HG02588 (cell line): Measurements from ENCODE around the gene RRP9.

Experiments used
- ATAC-seq: cut with Tn5 transposase; IDR thresholded peaks from one replicate; pipeline ENCODE4 v1.9.1; 2021; ENCODE audit warnings: mild to moderate bottlenecking, moderate library complexity; ENCODE audit not compliant: unreplicated experiment

RRP9 gene

DNA sequence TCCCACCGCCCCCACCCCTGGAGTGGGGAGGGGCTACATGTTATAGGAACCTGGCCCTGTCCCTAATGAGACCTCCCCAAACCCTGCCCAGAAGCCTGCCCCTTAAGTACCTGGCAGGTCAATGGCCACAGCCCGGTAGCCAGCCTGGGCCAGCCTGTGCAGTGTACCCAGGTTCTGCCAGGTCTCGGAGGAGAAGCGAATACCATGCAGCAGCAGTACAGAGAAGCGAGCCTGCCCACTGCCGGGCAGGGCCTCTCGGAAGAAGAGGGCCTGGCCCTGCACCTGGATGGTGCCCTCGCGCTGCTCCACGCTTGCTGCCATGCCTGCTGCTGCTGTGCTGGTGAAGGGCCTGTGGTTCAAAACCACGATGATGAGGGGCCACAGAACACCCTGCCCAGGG lies 29.6 kb upstream of the RRP9 start:
- no peak for ATAC-seq

DNA sequence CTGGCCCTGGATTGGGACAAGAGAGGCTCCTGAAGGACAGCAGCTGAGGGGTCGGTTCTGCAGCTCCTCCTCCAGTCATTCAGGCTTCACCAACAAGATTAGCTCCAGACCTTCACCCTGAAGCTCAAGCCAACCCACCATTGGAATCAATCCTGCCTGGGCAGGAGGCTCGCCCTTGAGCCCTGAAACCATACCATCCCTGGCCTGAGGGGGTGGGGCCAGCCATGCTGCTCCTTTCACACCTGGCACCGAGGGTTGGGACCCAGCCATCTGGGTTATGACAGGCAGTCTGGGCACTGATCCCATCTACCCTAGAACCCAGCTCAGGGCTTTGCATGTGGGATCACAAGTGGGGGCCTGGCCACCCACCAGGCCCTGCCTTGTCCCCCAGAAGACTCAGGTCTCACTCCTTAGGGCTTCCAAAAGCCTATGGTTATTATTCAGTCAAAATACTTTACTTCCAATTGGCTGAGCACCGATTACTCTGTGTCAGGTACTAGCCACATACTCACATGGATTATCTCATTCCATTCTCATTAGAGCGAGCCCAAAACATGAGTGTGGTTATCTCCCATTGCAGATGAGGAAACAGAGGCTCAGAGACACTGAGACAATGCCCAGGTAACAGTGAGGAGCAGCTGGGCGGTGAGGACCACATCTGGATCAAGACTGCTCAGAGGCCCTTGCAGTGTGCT lies 29.0 kb upstream of the RRP9 start:
- no peak for ATAC-seq

DNA sequence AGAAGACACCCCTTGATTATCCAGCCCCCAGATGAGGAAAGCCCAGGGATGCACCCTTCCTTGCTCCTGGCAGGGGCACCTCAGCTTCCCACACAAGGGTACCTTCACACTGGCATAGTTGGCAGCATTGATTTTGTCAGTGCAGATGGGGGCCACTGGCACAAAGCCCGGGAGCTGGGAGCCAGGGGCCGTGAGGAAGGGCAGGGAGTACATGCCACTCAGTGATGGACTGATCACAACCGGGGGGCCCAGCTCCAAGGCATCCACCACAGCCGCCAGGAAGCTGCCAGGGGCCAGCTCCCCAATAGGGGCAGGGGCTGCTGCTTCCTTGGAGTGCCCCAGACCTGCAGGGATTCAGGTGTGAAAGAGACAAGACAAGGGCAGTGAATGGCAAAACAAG lies 28.1 kb upstream of the RRP9 start:
- no peak for ATAC-seq

DNA sequence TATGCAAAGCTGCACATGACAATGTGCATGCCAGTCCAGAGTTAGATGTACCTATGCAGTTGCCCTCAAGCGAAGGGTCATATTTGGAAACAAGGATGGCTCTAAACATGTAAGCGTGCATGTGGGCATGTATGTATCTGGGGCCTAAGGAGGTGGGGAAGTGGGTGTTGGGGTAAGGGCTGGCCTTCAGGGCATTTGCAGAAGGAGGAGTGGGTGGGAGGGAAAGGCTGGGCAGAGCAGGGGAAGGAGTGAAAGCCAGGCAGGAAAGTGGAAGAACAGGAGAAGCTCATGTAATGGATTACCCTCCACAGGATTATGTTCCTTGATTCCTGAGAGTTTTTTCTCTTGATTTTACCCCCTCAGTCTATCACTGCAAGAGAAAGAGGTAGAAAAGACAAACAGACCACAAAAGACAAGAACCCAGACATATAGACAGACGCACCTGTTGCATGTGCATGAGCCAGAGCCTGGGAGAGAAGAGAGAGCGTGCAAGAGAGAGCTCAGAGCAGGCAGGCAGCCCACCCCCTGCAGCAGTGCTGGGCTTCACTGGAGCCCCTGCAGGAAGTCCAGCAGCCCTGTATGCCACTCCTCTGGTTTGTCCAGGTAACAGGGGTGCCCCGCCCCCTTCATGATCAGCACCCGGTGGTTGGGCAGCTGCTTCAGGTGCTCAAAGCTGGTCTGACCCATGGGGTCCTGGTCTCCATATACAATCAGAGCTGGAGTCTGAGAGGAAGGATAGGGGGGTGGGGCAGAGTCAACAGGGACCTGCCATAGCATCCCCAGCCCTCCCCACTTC lies 27.4 kb upstream of the RRP9 start:
- ATAC-seq = no peak

DNA sequence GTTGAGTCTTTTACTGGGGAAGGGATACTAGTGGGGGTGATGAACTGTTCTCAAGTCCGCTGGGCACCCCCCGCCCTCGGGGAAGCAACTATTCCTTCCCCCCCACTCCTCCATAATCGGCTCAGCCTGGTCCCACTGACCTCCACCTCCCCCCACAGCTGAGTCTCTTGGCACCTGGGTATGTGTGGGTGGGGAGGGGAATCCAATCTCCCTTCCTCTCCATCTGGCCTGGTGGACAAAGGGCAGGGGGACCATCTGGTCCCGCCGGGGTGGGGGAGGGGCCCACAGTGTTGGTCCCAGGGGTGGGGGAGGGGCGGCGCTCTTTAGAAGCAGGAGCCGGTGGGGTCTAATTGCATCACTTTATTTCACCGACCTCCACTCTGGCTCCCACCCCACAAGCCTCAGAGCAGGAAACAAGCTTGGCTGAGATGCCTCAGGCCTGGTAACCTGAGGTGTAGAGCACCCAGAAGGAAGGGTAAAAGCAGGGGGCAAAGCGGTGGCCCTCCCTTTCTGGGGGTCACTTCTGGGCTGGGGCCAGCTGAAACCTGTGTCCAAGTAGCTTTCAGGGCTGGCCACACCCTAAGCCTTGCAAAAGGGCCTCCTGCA lies 26.6 kb upstream of the RRP9 start:
- ATAC-seq = no peak

DNA sequence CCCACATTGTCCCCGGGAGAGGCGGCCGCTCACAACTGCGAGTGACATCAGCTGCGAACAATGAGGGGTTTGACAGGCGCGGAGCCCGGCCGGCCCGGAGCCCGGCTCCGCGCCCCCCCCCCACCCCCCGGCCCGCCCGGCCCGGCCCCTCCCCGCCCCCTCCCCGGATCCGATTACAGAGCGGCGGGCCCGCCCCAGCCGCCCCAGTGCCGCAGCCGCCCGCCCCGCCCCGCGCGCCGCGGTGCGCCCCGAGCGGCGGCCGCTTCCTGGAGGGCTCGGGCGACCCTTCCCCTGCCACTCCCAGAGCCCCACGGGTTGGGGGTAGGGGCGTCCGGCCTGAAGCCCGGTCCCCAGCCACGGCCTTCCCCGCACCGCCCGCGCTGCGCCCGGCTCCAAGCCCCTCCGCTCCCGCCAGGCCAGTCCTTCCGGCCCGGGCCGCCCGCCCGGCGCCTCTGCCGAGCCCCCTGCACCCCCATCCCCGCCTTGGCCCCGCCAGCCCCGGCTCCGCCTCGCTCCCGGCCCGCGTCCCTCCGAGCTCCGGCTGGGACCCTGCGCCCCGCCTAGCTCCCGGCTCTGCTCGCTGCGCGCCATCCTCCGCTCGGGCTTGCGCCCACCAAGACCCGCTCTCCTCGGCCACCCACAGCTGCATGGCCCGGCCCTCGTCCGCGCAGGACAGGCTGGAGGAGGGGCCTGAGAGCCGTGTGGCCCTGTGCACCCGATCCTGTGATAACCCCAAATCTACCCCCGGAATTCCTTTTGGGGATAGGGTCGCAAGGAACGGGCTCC lies 25.9 kb upstream of the RRP9 start, which contains the start of gene PCBP4:
Gene PCBP4, minus strand, starts transcription at position 71 of the 786 bp plus-strand sequence. CDS start 6,214 bp downstream, outside the sequence.
- ATAC-seq = no peak

DNA sequence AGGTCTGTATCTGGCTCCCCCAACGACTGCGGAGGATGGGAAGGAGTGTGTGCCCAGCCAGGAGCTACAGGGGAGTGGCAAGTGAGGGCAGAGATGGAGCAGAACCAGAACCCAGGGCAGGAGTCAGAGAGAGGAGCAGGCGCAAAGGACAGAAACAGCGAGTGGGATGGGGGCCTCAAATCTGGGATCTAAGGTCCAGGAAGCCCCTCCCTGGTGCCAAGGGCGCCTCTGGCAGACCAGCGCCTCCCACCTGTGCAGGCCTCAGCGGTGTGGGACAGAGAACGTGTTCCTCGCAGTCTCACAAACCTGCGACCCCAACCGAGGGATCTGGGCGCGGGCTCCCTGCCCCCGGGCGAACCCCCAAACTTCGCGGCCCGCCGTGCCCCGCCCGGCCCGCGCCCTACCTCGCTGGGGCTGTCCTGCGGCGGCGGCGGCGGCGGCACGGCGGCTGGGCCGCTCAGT lies 25.2 kb upstream of the RRP9 start:
- ATAC-seq = no peak

DNA sequence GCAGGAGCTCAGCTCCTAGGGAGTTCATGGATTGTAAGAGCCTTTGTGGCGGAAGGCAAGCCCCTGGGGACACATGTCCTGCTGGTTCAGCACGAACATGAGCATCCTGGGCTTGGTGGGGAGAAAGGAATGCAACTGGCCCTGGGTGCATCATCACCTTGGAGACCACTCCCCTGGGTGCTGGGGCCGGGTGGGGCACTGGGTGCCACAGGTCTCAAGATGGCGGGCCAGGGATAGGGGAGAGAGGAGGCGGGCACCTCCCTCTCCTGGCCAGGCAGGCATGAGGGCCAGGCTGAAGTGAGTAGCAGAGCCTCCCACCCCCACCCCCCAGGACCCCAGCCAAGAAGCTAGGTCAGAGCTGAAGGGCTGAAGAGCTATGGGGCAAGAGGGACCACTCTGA lies 24.8 kb upstream of the RRP9 start:
- no peak for ATAC-seq

DNA sequence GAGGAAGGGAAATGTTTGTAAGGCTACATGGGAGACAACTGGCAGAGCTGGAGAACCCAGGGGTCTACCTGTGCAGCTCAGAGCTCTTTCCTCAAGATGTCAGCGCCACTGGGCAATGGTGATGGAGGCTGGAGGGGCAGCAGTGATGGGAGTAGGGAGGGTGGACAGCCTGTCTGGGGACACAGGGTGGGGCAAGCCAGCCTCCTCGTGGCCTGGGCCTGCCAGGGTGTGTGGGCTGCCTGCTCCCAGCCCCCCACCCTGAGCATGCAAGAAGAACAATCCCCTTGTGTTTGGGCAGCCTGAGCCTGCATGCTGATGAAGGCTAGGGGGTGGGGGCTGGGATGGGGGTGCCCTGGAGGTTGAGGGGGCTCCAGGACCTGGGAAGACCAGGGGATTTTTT lies 24.3 kb upstream of the RRP9 start:
- ATAC-seq = no peak

DNA sequence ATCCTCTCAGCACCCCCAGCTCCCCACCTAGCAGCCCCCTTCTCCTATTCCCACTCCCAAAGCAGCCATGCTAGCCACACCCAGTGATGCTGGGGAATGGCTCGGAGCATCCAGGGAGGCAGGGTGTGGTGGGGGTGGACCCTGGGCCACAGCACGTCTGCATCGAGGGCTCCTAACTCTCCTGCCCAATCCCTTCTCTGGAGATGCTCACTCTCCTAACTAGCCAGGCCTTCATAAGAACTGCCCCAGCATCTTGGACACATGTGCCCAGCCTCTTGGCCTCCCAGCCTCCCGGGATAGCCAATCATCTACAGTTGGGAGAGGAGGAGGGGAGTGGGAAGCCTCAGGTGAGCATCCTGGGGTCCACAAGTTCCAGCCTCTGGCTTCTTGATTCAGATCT lies 22.8 kb upstream of the RRP9 start:
- no peak for ATAC-seq

DNA sequence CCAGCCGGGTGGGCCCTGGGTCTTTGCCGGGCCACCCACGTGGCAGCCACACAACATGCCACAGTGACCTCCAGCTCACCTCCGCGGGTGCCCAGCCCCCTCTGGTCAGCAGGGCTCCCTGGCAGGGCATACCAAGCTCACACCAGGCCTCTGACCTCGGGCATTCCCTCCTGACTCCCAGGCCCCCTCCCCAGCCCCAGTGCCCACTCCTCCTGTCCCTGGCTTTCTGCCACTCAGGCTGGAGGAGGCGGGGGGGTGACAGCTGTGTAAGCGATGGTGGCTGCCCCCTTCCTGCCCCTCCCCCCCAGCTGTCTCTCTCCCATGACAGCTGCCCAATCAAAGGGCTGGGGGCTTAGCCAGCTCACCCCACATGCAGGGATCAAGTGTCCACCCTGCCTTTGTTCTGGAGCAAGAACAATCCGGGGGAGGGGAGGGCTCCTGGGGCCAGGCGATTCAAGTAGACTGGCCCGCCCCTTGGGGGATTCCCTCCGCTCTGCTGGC lies 22.3 kb upstream of the RRP9 start:
- no peak for ATAC-seq

DNA sequence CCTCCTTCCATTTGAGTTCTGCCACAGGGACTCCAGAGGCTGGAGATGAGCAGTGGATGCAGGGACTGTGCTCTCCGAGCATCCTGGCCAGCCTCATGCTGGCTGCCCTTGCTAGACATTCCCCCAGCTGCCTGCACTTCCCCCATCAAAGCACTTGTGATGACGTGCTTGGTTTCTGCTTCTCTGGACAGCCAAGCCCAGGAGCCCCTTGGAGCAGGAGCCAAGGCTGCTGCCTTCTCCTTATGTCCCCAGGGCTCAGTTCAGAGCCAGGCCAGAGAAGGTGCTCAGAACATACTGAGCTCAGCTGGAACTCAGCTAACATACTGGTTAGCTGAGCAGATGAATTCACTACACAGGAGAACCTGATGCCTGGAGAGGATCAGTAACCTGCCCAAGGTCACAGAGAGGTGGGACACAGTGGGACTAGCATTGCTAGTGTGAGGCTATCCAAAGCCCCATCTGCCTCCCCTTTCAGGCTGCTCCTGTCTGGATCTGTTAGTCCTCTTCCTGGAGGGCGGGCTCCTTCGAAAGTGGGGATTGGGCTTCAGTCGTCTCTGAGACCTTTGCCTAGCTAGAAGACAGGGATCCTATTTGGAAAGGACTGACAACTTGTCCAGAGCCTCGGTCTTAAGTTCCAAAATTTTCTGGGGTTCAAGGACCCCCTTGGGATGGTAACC lies 21.3 kb upstream of the RRP9 start:
- ATAC-seq = no peak

DNA sequence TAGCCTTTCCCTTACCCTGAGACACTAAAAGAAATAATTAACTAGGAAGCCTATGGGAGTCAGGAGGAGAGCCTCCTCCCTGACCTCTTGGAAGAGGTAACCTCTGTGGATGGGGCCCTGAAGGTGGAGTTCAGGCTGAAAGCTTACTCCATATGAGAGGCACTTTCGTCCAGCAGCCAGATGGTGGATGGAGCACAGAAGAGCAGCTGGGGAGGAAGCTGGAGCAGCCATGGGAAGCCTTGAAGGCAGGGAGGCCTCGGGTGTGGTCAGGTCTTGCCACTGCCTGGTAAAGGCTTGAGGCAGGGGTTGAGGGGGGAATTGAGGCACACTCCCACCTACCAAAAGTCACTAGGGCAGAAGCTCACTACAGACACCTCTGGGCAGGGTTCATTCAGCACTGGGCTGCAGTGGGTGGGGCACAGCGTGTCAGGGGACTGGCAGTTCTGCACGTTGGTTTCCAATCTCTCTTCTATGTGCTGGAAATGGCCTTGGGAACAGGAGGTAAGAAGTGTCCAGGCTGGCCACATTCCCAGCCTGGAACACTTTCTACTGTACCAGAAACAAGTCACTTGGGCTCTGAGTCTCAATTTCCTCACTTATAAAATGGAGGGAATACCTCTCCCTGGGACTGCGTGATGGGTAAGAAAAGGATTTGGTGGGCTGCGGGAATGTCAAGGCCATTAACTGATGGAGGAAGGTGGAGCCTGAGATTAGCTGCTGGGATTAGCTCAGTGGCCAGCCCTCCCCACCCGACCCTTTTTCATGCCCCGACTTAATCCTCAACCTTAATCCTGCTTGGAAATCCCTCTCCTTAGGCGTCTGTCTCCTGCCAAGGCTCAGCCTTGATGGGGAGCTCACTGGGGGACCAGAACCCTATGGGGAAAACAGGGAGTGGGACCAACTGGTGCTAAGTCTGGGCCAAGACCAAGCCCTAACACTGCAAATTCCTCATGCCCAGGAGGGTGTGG lies 20.2 kb upstream of the RRP9 start:
- no peak for ATAC-seq

DNA sequence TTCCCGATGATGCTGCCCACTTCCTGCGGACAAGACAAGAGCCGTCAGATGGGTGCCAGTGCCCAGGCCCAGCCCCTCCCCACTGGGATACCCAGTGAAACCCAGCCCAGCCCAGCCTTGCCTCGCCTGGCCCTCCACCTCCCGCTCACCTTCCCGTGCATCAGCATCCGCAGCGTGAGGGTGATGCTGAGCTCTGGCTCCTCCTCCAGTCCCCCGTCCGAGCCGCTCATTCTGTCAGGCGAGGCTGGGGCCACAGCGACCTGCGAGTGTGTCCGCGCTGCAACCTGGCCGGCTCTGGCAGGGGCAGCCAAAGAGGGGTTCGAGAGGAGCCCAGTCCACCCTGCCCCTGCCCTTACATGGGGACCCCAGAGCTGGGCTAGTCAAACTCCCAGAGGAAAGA lies 19.3 kb upstream of the RRP9 start:
- no peak for ATAC-seq

DNA sequence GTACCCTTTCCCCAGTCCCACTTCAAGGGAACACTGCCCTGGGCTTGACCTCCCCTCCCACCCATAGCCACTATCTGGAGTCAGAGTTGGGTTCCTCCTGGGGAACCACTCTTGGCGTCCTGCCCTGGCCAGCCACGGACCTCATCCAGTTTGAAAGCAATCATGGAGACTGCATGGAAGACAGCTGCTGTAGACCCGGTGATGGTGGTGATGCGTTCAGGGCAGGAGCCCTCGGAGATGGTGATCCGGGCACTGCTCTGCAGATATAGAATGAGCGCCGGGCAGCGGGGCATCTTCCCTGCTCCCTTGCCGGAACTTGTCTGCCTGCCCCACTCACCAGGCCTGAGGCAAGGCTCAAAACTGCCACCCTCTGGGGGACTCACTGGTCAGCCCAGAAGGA lies 18.7 kb upstream of the RRP9 start:
- ATAC-seq = no peak

DNA sequence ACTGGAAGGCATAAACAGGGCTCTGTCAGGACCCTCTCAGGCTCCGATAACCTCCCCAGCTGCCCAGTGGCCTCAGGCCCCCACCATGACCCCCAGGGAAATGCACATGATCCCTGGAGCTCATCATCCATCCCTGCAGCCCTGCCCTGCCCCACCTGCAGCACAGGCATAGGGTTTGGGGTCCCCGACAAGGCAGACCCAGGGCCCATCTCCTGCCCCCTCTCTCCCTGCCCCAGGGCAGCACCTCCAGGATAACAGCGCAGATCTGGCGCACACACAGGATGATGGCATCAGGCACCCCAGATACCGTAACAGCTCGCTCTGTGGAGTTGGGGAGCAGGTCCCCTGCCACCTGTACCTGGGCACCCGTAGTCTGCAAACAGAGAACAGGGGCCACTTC lies 17.9 kb upstream of the RRP9 start:
- no peak for ATAC-seq

DNA sequence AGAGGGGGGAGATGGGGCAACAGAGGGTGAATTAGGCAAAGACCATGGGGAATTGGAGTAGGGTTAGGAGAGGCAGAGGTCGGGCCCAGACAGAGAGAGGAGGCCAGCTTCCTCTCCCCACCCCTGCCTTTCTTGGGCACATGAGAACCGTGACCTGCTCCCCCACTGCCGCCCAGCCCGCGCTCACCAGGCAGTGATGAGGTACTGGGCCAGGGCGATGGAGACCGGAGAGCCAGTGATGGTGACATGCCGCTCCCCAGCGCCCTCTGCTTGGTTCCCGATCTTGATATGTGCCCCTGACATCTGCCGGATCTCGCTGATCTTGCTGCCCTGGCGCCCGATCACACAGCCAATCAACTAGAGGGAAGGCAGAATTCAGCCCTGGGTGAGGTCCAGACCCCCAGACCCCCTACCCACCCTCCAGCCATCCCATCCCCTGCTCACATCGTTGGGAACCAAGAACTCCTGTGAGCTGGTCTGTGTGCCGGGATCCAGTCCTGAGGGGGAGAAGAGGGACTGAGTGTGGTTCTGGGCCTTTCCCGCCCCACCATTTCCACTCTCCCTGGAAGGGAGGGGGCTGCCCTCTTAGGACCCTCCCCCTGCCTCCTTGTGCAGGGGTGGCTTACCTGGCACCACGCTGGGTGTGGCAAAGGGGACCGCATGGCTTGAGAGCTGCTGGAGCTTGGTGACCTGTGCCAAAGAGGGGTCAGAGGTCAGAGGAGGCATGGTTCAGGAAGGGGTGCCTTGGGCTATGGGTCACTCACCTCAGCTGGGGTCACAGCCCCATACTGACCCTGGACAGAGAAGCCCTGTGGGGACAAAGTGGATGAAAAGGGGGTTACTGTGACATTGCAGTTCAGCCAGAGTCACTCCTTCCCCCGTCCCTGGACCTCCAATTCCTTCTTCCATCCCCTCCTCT lies 17.2 kb upstream of the RRP9 start:
- ATAC-seq = no peak

DNA sequence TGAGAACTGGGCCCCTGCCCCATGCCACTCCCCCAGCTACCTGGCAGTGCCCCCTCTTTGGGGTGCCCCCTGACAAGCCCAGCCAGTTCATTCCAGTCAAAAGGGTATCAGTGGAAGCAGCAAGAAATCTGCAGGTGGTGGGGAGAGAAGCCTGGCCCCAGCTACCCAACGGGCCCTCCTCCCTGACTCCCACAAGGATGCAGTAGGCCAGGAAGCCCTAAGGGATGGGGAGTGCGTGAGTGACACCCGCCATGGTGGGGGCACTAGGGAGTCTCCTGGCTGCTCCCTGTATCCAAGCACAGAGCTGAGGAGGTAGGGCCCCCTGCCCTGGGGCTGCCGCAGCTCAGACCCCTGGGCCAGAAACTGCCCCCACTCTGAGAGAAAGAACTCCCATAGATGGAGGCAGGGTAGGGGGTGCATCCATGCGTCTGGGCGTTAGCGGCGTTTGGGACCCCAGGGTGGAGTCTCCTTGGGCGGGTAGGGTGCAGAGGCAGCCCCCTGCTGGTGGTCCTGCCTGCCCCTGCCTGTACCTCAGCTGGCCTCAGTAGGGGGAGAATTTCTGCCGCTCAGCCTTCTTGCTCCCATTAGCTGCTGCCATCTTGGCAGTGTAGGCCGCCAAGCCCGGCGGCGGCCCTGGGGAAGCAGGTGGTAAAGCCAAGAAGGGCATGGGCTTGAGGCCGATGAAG lies 16.0 kb upstream of the RRP9 start:
- no peak for ATAC-seq
